Measurements from ENCODE around the gene CDC42BPA. TPM values are rescaled to one million over a fixed set of nuclear protein-coding genes. Genes with fewer than 3 reads are reported as not detected.

The CDC42BPA gene
- total and polyA plus RNA-seq, 4 donors: 8.1 to 71.3 (median 33.0) TPM

GRCh38 chr1:227323967-227324268, 5.6 kb upstream of the CDC42BPA start:
- Histone ChIP-seq H3K27ac (ENCODE audit: low read depth in 1 of 2, low read length in 2 of 2) (no peak overlapping the region), H3K9me3 (ENCODE audit: control insufficient read depth, low read length) (no peaks in the 10 kb centered on the region), H3K27me3 (ENCODE audit: control insufficient read depth in 1 of 2, insufficient read depth in 2 of 2, low read length in 1 of 2) (no peaks in the 10 kb centered on the region), H3K36me3 (ENCODE audit: control insufficient read depth in 1 of 2, insufficient read depth in 2 of 2, low read length in 1 of 2) (no peaks in the 10 kb centered on the region), H3K4me3 (ENCODE audit: low read length in 2 of 2) (no peak overlapping the region), H3K4me1 (ENCODE audit: control insufficient read depth in 1 of 2, insufficient read depth in 2 of 2, low read length in 2 of 2) (no peaks in the 10 kb centered on the region)
- intact Hi-C loops (cut with DNase I): no loop called here
- DNase-seq: no peak
- no peak for ATAC-seq (ENCODE audit: low FRiP score)

GRCh38 chr1:227323171-227323966, 5.1 kb upstream of the CDC42BPA start:
- Histone ChIP-seq H3K4me3 (ENCODE audit: low read length in 2 of 2) (no peak overlapping the region), H3K27me3 (ENCODE audit: control insufficient read depth in 1 of 2, insufficient read depth in 2 of 2, low read length in 1 of 2) (no peaks in the 10 kb centered on the region), H3K36me3 (ENCODE audit: control insufficient read depth in 1 of 2, insufficient read depth in 2 of 2, low read length in 1 of 2) (no peaks in the 10 kb centered on the region), H3K4me1 (ENCODE audit: control insufficient read depth in 1 of 2, insufficient read depth in 2 of 2, low read length in 2 of 2) (no peaks in the 10 kb centered on the region), H3K9me3 (ENCODE audit: control insufficient read depth, low read length) (no peaks in the 10 kb centered on the region), H3K27ac (ENCODE audit: low read depth in 1 of 2, low read length in 2 of 2) (no peak overlapping the region)
- ATAC-seq (ENCODE audit: low FRiP score): no peak
- no peak for DNase-seq
- intact Hi-C loops (cut with DNase I): no loop called here
- WGBS, 2 donors: 90 to 91% methylated on average over 9 of the region's 9 CpGs

- H3K27ac ChIP-seq (ENCODE audit: low read depth in 1 of 2, low read length in 2 of 2): no peak overlapping the region
- 86 to 93% methylated on average over 4 of the region's 4 CpGs for WGBS, 2 donors
- ATAC-seq (ENCODE audit: low FRiP score): no peak
- H3K36me3 ChIP-seq (ENCODE audit: control insufficient read depth in 1 of 2, insufficient read depth in 2 of 2, low read length in 1 of 2): no peaks in the 10 kb centered on the region
- no peak for DNase-seq
- no peak overlapping the region for H3K4me3 ChIP-seq (ENCODE audit: low read length in 2 of 2)
- H3K4me1 ChIP-seq (ENCODE audit: control insufficient read depth in 1 of 2, insufficient read depth in 2 of 2, low read length in 2 of 2): no peaks in the 10 kb centered on the region
- intact Hi-C loops (cut with DNase I): no loop called here
- no peaks in the 10 kb centered on the region for H3K9me3 ChIP-seq (ENCODE audit: control insufficient read depth, low read length)
- no peaks in the 10 kb centered on the region for H3K27me3 ChIP-seq (ENCODE audit: control insufficient read depth in 1 of 2, insufficient read depth in 2 of 2, low read length in 1 of 2)
Observed at GRCh38 chr1:227322376-227322775, 4.1 kb upstream of the CDC42BPA start.

- intact Hi-C loops (cut with DNase I): no loop called here
- WGBS, 2 donors: 90 to 98% methylated on average over 2 of the region's 2 CpGs
- Histone ChIP-seq H3K27ac (ENCODE audit: low read depth in 1 of 2, low read length in 2 of 2) (no peak overlapping the region), H3K4me3 (ENCODE audit: low read length in 2 of 2) (no peak overlapping the region), H3K9me3 (ENCODE audit: control insufficient read depth, low read length) (no peaks in the 10 kb centered on the region), H3K36me3 (ENCODE audit: control insufficient read depth in 1 of 2, insufficient read depth in 2 of 2, low read length in 1 of 2) (no peaks in the 10 kb centered on the region), H3K27me3 (ENCODE audit: control insufficient read depth in 1 of 2, insufficient read depth in 2 of 2, low read length in 1 of 2) (no peaks in the 10 kb centered on the region), H3K4me1 (ENCODE audit: control insufficient read depth in 1 of 2, insufficient read depth in 2 of 2, low read length in 2 of 2) (no peaks in the 10 kb centered on the region)
- no peak for DNase-seq
- ATAC-seq (ENCODE audit: low FRiP score): no peak
Observed at GRCh38 chr1:227321035-227321434, 2.7 kb upstream of the CDC42BPA start.

- Histone ChIP-seq H3K36me3 (ENCODE audit: control insufficient read depth in 1 of 2, insufficient read depth in 2 of 2, low read length in 1 of 2) (no peaks in the 10 kb centered on the region), H3K9me3 (ENCODE audit: control insufficient read depth, low read length) (no peaks in the 10 kb centered on the region), H3K4me1 (ENCODE audit: control insufficient read depth in 1 of 2, insufficient read depth in 2 of 2, low read length in 2 of 2) (no peaks in the 10 kb centered on the region), H3K27me3 (ENCODE audit: control insufficient read depth in 1 of 2, insufficient read depth in 2 of 2, low read length in 1 of 2) (no peaks in the 10 kb centered on the region), H3K4me3 (ENCODE audit: low read length in 2 of 2) (no peak overlapping the region), H3K27ac (ENCODE audit: low read depth in 1 of 2, low read length in 2 of 2) (no peak overlapping the region)
- intact Hi-C loops (cut with DNase I): no loop called here
- ATAC-seq (ENCODE audit: low FRiP score): no peak
- WGBS, 2 donors: 81 to 82% methylated on average over 4 of the region's 4 CpGs
- no peak for DNase-seq
Observed at GRCh38 chr1:227320476-227320875, 2.2 kb upstream of the CDC42BPA start.

GRCh38 chr1:227318853-227319607, 738 bp upstream of the CDC42BPA start:
- intact Hi-C loops (cut with DNase I): loop anchor here (5.0 to 10.0 kb wide), 4 partner anchors 74 to 184 kb away; no protein-coding TSS in a partner anchor
- DNase-seq (peak in 1 of 2 donors; percentile 56), ATAC-seq (ENCODE audit: low FRiP score) (peak; percentile 65)
- Histone ChIP-seq H3K36me3 (ENCODE audit: control insufficient read depth in 1 of 2, insufficient read depth in 2 of 2, low read length in 1 of 2) (no peaks in the 10 kb centered on the region), H3K4me3 (ENCODE audit: low read length in 2 of 2) (peak overlapping the region; percentile 97 to 99), H3K9me3 (ENCODE audit: control insufficient read depth, low read length) (no peaks in the 10 kb centered on the region), H3K4me1 (ENCODE audit: control insufficient read depth in 1 of 2, insufficient read depth in 2 of 2, low read length in 2 of 2) (no peaks in the 10 kb centered on the region), H3K27me3 (ENCODE audit: control insufficient read depth in 1 of 2, insufficient read depth in 2 of 2, low read length in 1 of 2) (no peaks in the 10 kb centered on the region), H3K27ac (ENCODE audit: low read depth in 1 of 2, low read length in 2 of 2) (peak overlapping the region in 1 of 2 donors; percentile 64)
- WGBS, 2 donors: 9 to 13% methylated on average over 20 to 30 of the region's 30 CpGs

GRCh38 chr1:227317523-227318015, 723 bp downstream of the CDC42BPA start:
- peak; percentile 51 to 78 for DNase-seq
- intact Hi-C loops (cut with DNase I): loop anchor here (5.0 to 10.0 kb wide), 4 partner anchors 73 to 183 kb away; no protein-coding TSS in a partner anchor
- Histone ChIP-seq H3K36me3 (ENCODE audit: control insufficient read depth in 1 of 2, insufficient read depth in 2 of 2, low read length in 1 of 2) (no peaks in the 10 kb centered on the region), H3K9me3 (ENCODE audit: control insufficient read depth, low read length) (no peaks in the 10 kb centered on the region), H3K4me1 (ENCODE audit: control insufficient read depth in 1 of 2, insufficient read depth in 2 of 2, low read length in 2 of 2) (no peaks in the 10 kb centered on the region), H3K27ac (ENCODE audit: low read depth in 1 of 2, low read length in 2 of 2) (peak overlapping the region; percentile 29 to 73), H3K4me3 (ENCODE audit: low read length in 2 of 2) (peak overlapping the region; percentile 97 to 99), H3K27me3 (ENCODE audit: control insufficient read depth in 1 of 2, insufficient read depth in 2 of 2, low read length in 1 of 2) (no peaks in the 10 kb centered on the region)
- WGBS, 2 donors: 0 to 1% methylated on average over 30 of the region's 30 CpGs
- peak; percentile 68 for ATAC-seq (ENCODE audit: low FRiP score)

- H3K27me3 ChIP-seq (ENCODE audit: control insufficient read depth in 1 of 2, insufficient read depth in 2 of 2, low read length in 1 of 2): no peaks in the 10 kb centered on the region
- no peak for DNase-seq
- no peaks in the 10 kb centered on the region for H3K4me1 ChIP-seq (ENCODE audit: control insufficient read depth in 1 of 2, insufficient read depth in 2 of 2, low read length in 2 of 2)
- no peaks in the 10 kb centered on the region for H3K9me3 ChIP-seq (ENCODE audit: control insufficient read depth, low read length)
- no peak overlapping the region for H3K27ac ChIP-seq (ENCODE audit: low read depth in 1 of 2, low read length in 2 of 2)
- intact Hi-C loops (cut with DNase I): loop anchor here (5.0 to 10.0 kb wide), 4 partner anchors 72 to 182 kb away; no protein-coding TSS in a partner anchor
- peak overlapping the region; percentile 97 to 99 for H3K4me3 ChIP-seq (ENCODE audit: low read length in 2 of 2)
- 2 to 5% methylated on average over 6 of the region's 6 CpGs for WGBS, 2 donors
- ATAC-seq (ENCODE audit: low FRiP score): no peak
- H3K36me3 ChIP-seq (ENCODE audit: control insufficient read depth in 1 of 2, insufficient read depth in 2 of 2, low read length in 1 of 2): no peaks in the 10 kb centered on the region
Observed at GRCh38 chr1:227317011-227317451, 1.3 kb downstream of the CDC42BPA start.

Measured in aorta (tissue), 5 donors.